ENCODE measurements around the gene TMCO6.

Gene TMCO6

DNA sequence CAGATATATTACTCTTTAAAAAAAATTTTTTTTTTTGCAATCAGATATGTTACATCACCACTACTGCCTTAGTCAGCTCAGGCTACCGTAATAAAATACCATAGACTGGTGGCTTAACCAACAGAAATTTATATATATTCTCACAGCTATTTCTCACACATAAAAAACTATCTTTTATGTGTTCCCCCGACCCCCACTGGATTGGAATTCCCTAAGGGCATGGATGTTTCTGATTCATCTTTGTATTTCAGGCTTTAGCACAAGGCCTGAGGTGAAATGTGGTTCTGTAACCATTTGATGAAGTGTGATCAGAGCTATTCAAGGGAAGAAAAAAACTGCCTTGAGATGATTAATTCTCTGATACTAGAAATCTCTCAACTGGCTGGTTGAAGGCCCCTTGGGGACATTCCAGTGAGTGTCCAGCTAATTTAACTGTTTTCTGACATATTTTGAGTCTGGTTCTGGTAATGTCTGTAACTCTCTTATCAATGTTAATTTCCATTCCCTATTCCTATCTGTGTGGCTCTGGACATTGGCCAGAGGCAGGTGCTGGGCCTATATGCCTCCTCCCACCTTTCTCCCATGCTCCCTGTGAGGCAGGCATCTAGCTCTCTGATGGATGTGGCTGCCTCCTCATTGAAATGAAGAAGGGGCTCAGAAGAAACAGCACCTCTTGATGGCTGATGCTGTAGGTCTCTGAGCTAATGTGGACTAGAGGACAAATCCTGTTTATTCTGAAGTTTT lies 8.8 kb upstream of the TMCO6 start:
- FAIRE-seq (no peak), DNase-seq (ENCODE audit: insufficient read length, low spot score) (no peak)
- TF ChIP-seq PAX5 (IDR thresholded peaks at IDR 0.05; ENCODE audit: insufficient read depth, low read length, severe bottlenecking) (no peak), POLR2A (IDR thresholded peaks at IDR 0.05; ENCODE audit: low read depth, low read length) (no peak), POU2F2 (IDR thresholded peaks at IDR 0.05; ENCODE audit: low read depth, low read length) (no peak), SPI1 (IDR thresholded peaks at IDR 0.05; ENCODE audit: low read depth, low read length) (no peak), TAF1 (IDR thresholded peaks at IDR 0.05; ENCODE audit: low read depth, low read length) (no peak), POLR2AphosphoS5 (IDR thresholded peaks at IDR 0.05; ENCODE audit: low read depth, low read length) (no peak)

DNA sequence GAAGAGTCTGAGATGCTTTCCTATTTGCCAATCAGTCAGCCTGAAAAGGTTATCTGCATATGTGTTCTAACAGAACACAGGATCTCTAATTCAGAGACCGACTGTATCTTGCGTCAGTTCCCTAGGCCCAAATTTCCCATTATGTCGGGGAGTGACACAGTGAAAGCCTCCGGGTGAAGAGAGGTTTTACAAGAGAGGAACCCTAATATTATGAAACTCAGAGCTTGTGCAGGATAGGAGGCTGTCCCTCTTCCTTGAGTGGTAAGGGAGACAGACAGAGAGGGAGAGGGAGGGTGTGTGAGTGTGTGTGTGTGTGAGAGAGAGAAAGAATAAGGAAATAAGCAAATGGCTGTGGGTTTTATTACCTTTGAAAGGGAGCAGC lies 8.2 kb upstream of the TMCO6 start:
- no peak for DNase-seq (ENCODE audit: insufficient read length, low spot score)
- FAIRE-seq, result no peak
- TF ChIP-seq TAF1 (IDR thresholded peaks at IDR 0.05; ENCODE audit: low read depth, low read length), result no peak
- TF ChIP-seq PAX5 (IDR thresholded peaks at IDR 0.05; ENCODE audit: insufficient read depth, low read length, severe bottlenecking), result no peak
- TF ChIP-seq SPI1 (IDR thresholded peaks at IDR 0.05; ENCODE audit: low read depth, low read length), result no peak
- no peak for TF ChIP-seq POU2F2 (IDR thresholded peaks at IDR 0.05; ENCODE audit: low read depth, low read length)
- TF ChIP-seq POLR2A (IDR thresholded peaks at IDR 0.05; ENCODE audit: low read depth, low read length), result no peak
- TF ChIP-seq POLR2AphosphoS5 (IDR thresholded peaks at IDR 0.05; ENCODE audit: low read depth, low read length), result no peak

DNA sequence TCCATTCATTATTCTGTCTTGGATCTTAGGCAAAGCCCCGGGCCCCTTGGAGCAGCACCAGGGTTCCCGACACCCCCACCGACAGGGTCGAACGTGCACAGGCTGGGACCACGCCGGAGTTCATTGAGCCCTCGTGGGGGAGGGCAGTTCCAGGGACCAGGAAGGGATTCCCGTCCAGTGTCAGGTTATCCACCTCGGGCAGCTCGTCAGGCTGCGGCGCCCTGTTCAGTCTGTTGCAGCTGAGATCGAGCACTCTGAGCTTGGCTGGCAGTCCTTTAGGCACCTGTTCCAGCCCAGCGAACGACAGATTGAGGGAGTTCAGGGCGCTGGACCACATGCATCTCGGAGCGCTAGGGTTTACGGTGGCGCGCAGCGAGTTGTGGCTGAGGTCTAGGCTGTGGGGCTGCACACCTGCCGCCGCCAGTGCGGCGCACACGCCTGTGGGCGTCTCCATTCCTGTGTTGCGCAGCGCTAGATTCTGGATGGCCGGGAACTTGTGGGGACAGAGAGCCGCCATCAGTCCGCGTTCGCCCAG lies 7.4 kb upstream of the TMCO6 start:
- FAIRE-seq (no peak), DNase-seq (ENCODE audit: insufficient read length, low spot score) (peak; percentile 23)
- no peak for TF ChIP-seq POLR2AphosphoS5 (IDR thresholded peaks at IDR 0.05; ENCODE audit: low read depth, low read length)
- TF ChIP-seq TAF1 (IDR thresholded peaks at IDR 0.05; ENCODE audit: low read depth, low read length), result no peak
- no peak for TF ChIP-seq SPI1 (IDR thresholded peaks at IDR 0.05; ENCODE audit: low read depth, low read length)
- no peak for TF ChIP-seq POLR2A (IDR thresholded peaks at IDR 0.05; ENCODE audit: low read depth, low read length)
- no peak for TF ChIP-seq POU2F2 (IDR thresholded peaks at IDR 0.05; ENCODE audit: low read depth, low read length)
- TF ChIP-seq PAX5 (IDR thresholded peaks at IDR 0.05; ENCODE audit: insufficient read depth, low read length, severe bottlenecking), result no peak

DNA sequence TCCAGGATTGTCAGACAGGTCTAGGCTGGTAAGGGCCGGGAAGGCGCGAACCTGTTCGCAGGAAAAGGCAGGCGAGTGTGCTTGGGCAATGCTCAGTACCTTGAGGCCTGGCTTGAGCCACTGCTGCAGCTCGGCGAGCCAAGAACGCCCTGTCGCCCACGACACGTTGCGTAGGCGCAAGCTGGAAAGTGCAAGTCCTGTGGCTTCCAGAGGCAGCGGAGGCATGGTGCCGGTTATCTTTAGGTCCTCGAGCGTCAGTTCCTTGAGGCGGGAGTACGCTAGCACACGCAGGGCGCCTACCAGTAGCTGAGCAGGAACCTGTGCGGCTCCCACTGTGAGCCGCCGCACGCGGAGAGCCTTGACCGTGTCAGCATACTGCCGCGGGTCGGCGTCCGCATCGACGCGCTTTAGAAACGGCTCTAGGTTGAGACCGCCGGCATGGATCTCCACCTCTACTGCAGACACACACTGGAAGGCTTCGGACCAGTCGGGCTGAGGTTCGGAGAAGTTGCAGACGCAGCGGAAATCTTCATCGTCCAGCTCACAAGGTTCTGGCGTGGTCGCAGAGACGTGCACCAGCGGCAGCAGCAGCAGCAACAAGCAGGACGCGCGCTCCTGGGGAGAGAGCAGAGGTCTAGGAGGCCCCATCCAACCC lies 6.8 kb upstream of the TMCO6 start:
- FAIRE-seq (peak; percentile 90), DNase-seq (ENCODE audit: insufficient read length, low spot score) (peak; percentile 39)
- TF ChIP-seq POU2F2 (IDR thresholded peaks at IDR 0.05; ENCODE audit: low read depth, low read length) (no peak), POLR2AphosphoS5 (IDR thresholded peaks at IDR 0.05; ENCODE audit: low read depth, low read length) (no peak), TAF1 (IDR thresholded peaks at IDR 0.05; ENCODE audit: low read depth, low read length) (no peak), SPI1 (IDR thresholded peaks at IDR 0.05; ENCODE audit: low read depth, low read length) (no peak), POLR2A (IDR thresholded peaks at IDR 0.05; ENCODE audit: low read depth, low read length) (no peak), PAX5 (IDR thresholded peaks at IDR 0.05; ENCODE audit: insufficient read depth, low read length, severe bottlenecking) (no peak)

DNA sequence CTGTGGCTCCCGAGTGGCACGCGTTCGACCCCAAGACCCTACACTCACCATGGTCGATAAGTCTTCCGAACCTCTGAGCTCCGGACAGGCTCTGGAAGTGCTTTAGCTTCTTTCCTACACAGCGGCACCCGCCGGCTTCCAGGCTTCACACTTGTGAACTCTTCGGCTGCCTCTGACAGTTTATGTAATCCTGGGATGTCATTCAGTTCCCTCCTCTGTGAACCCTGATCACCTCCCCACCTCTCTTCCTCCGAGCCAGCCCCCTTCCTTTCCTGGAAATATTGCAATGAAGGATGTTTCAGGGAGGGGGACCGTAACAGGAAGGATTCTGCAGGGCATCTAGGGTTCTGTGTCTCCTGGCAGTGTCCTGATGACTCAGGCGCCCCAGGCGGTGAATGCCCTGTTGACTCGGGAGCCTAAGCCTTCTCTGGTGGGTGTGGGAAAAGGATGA lies 6.2 kb upstream of the TMCO6 start, which contains the start of gene CD14:
Gene CD14, minus strand, starts transcription at position 155 of the 451 bp plus-strand sequence. Its CDS starts 104 bp downstream, at position 51.
- FAIRE-seq (no peak), DNase-seq (ENCODE audit: insufficient read length, low spot score) (no peak)
- no peak for TF ChIP-seq TAF1 (IDR thresholded peaks at IDR 0.05; ENCODE audit: low read depth, low read length)
- no peak for TF ChIP-seq POU2F2 (IDR thresholded peaks at IDR 0.05; ENCODE audit: low read depth, low read length)
- TF ChIP-seq SPI1 (IDR thresholded peaks at IDR 0.05; ENCODE audit: low read depth, low read length), result no peak
- no peak for TF ChIP-seq POLR2AphosphoS5 (IDR thresholded peaks at IDR 0.05; ENCODE audit: low read depth, low read length)
- TF ChIP-seq PAX5 (IDR thresholded peaks at IDR 0.05; ENCODE audit: insufficient read depth, low read length, severe bottlenecking), result no peak
- no peak for TF ChIP-seq POLR2A (IDR thresholded peaks at IDR 0.05; ENCODE audit: low read depth, low read length)

DNA sequence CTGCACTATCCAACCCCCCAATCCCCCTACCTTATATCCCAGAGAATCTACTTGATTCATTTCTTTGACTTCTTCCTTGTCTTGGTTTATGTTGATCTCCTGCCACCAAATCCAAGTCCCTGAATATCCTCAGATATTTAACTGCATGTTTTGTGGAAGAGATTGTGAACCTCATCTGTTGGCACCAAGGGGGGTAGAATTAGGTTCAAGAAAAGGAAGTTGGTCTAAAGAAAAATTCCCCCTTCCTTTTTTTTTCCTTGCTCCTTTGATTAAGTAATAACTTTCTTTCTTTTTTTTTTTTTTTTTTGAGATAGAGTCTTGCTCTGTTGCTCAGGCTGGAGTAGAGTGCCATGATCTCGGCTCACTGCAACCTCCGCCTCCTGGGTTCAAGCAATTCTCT lies 5.8 kb upstream of the TMCO6 start:
- FAIRE-seq (no peak), DNase-seq (ENCODE audit: insufficient read length, low spot score) (no peak)
- no peak for TF ChIP-seq TAF1 (IDR thresholded peaks at IDR 0.05; ENCODE audit: low read depth, low read length)
- TF ChIP-seq POU2F2 (IDR thresholded peaks at IDR 0.05; ENCODE audit: low read depth, low read length), result no peak
- TF ChIP-seq POLR2A (IDR thresholded peaks at IDR 0.05; ENCODE audit: low read depth, low read length), result no peak
- TF ChIP-seq SPI1 (IDR thresholded peaks at IDR 0.05; ENCODE audit: low read depth, low read length), result no peak
- no peak for TF ChIP-seq PAX5 (IDR thresholded peaks at IDR 0.05; ENCODE audit: insufficient read depth, low read length, severe bottlenecking)
- TF ChIP-seq POLR2AphosphoS5 (IDR thresholded peaks at IDR 0.05; ENCODE audit: low read depth, low read length), result no peak

DNA sequence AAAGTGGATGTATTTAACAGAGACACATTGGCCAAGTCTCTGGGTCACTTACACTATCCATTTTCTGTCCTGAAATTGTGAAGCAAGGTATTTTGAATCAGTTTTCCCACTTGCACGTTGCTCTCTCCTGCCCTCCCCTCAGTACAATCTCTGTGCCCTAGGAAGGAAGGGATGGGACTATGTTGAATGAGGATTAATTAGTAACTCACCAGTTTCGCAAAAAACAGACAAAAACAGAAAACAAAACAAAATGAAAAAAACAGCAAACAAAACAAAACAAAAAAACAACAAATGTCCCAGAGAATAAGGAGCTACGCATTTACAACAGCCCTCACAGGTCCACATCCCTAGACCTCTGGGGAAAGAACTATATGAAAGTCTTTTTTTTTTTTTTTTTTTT lies 5.1 kb upstream of the TMCO6 start:
- DNase-seq (ENCODE audit: insufficient read length, low spot score), result no peak
- no peak for FAIRE-seq
- TF ChIP-seq TAF1 (IDR thresholded peaks at IDR 0.05; ENCODE audit: low read depth, low read length) (no peak), POLR2AphosphoS5 (IDR thresholded peaks at IDR 0.05; ENCODE audit: low read depth, low read length) (no peak), POLR2A (IDR thresholded peaks at IDR 0.05; ENCODE audit: low read depth, low read length) (no peak), PAX5 (IDR thresholded peaks at IDR 0.05; ENCODE audit: insufficient read depth, low read length, severe bottlenecking) (no peak), SPI1 (IDR thresholded peaks at IDR 0.05; ENCODE audit: low read depth, low read length) (no peak), POU2F2 (IDR thresholded peaks at IDR 0.05; ENCODE audit: low read depth, low read length) (no peak)

DNA sequence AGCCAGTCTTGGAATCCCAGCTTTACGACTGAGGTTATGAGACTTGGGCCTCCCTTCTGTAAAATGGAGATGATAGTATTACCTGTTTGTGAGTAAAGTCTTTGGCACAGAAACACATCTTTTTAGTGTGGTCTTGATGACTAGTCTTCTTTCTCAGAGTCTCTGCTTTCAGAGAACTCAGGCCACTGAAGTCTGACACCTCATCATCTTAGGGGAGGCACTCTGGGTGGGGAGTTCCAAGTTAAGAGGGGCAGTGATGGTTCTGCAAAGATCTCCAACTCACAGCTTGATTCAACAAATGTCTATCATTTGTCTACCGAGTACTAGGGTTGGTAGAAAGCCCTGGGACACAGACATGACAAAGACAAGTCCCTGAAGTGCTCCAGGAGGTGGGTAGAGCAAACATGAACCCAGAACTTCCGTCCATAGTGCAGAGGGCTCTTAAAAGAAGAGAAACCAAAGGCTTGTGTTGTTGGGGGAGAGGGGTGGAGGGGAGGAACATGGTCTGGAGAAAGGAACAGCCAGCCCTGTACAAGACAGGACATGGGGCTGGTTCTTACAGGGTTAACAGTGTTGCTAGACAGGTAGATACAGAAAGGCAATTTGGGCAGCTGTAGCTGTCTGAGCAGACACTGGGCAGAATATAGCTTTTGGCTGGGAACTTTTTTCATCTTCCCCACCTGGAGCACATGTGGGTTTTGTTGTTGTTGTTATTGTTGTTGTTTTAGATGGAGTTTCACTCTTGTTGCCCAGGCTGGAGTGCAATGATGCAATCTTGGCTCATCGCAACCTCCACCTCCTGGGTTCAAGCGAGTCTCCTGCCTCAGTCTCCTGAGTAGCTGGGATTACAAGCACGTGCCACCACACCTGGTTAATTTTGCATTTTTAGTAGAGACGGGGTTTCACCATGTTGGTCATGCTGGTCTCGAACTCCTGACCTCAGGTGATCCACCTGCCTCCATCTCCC lies 3.7 kb upstream of the TMCO6 start:
- no peak for FAIRE-seq
- TF ChIP-seq SPI1 (IDR thresholded peaks at IDR 0.05; ENCODE audit: low read depth, low read length), result no peak
- TF ChIP-seq POLR2AphosphoS5 (IDR thresholded peaks at IDR 0.05; ENCODE audit: low read depth, low read length), result no peak
- TF ChIP-seq TAF1 (IDR thresholded peaks at IDR 0.05; ENCODE audit: low read depth, low read length), result no peak
- TF ChIP-seq PAX5 (IDR thresholded peaks at IDR 0.05; ENCODE audit: insufficient read depth, low read length, severe bottlenecking), result no peak
- TF ChIP-seq POLR2A (IDR thresholded peaks at IDR 0.05; ENCODE audit: low read depth, low read length), result no peak
- no peak for TF ChIP-seq POU2F2 (IDR thresholded peaks at IDR 0.05; ENCODE audit: low read depth, low read length)

More for the DNA sequence above, 3.7 kb upstream of the TMCO6 start:
- DNase-seq (ENCODE audit: insufficient read length, low spot score), result no peak
